ENCODE measurements around the gene POLR1E.

POLR1E gene

GRCh38 chr9:37534412-37534811 is 48.7 kb downstream of the POLR1E start:
- DNase-seq (ENCODE audit: extremely low read depth, low read depth), result no peak

GRCh38 chr9:37534901-37535300 is 49.2 kb downstream of the POLR1E start:
- TF ChIP-seq CTCF (IDR thresholded peaks at IDR 0.05; ENCODE audit: low read depth, low read length), result no peak
- no peak for DNase-seq (ENCODE audit: extremely low read depth, low read depth)

More at GRCh38 chr9:37534412-37534811, 48.7 kb downstream of the POLR1E start:
- TF ChIP-seq CTCF (IDR thresholded peaks at IDR 0.05; ENCODE audit: low read depth, low read length), result no peak

DNA sequence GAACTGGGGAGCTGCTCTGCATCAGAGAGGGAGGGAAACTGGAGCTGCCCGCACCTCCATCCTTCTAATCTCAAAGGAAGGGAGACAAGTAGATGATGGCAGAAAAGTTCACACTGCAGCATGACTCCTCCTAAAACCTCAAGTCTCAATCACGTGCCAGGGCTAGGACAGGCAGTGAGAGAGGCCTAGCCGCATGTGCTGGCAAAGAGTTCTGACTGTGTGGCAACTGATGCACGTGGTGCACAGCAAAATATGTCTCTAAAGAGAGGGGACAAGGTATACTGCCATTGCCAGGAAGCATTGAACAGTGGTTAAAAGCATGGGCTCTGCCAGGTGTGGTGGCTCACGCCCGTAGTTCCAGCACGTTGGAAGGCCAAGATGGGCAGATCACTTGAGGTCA is 52.4 kb downstream of the POLR1E start:
- no peak for TF ChIP-seq CTCF (IDR thresholded peaks at IDR 0.05; ENCODE audit: low read depth, low read length)
- no peak for DNase-seq (ENCODE audit: extremely low read depth, low read depth)

GRCh38 chr9:37539634-37540033 is 53.9 kb downstream of the POLR1E start:
- DNase-seq (ENCODE audit: extremely low read depth, low read depth), result no peak
- TF ChIP-seq CTCF (IDR thresholded peaks at IDR 0.05; ENCODE audit: low read depth, low read length), result no peak

GRCh38 chr9:37540634-37541033 is 54.9 kb downstream of the POLR1E start:
- TF ChIP-seq CTCF (IDR thresholded peaks at IDR 0.05; ENCODE audit: low read depth, low read length), result no peak
- DNase-seq (ENCODE audit: extremely low read depth, low read depth), result no peak

- DNase-seq (ENCODE audit: extremely low read depth, low read depth), result no peak
- no peak for TF ChIP-seq CTCF (IDR thresholded peaks at IDR 0.05; ENCODE audit: low read depth, low read length)
Observed at GRCh38 chr9:37541465-37541864, 55.7 kb downstream of the POLR1E start.

DNA sequence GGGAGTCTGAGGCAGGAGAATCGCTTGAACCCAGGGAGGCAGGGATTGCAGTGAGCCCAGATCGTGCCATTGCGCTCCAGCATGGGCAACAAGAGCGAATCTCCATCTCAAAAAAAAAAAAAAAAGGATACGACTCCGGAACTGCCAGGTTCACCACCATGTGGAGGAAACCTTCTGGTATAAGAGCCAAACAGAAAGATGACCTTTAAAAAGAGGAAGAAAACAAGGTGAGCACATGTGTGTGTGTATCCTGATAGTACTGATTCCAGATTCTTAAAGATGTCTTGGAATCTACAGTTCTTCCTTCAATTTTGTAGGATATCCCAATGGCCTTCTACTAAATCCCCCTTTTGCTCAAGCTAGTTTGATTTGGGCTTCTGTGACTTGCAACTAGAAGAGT is 56.7 kb downstream of the POLR1E start:
- DNase-seq (ENCODE audit: extremely low read depth, low read depth), result no peak
- TF ChIP-seq CTCF (IDR thresholded peaks at IDR 0.05; ENCODE audit: low read depth, low read length), result no peak

Data from AG09319 (cell line).